HG02885 (cell line): ENCODE measurements around the gene PRTN3.
A peak's percentile ranks its signal among the peaks of the same experiment; 100 is the strongest.

Experiments used
- ATAC-seq: cut with Tn5 transposase; IDR thresholded peaks from one replicate; pipeline ENCODE4 v1.9.1; 2021; ENCODE audit warnings: mild to moderate bottlenecking; ENCODE audit not compliant: unreplicated experiment, poor library complexity

Gene PRTN3

GRCh38 chr19:892894-893689, 52.3 kb downstream of the PRTN3 start, which contains the start of the genes MED16 and RNU6-9:
Gene MED16 (minus strand): TSS chr19:893187. CDS start chr19:891131, 2,056 bp downstream.
Gene RNU6-9 (plus strand): TSS chr19:893484.
- ATAC-seq, result peak; percentile 80

- no peak for ATAC-seq
These were observed 55.6 kb downstream of the PRTN3 start for GRCh38 chr19:896434-896833.

GRCh38 chr19:896999-897398, 56.2 kb downstream of the PRTN3 start:
- no peak for ATAC-seq

GRCh38 chr19:897442-898039, 56.7 kb downstream of the PRTN3 start:
- ATAC-seq, result no peak
